Ureter (tissue), 1 donor: Measurements from ENCODE around the gene SLC35B2. TPM values are rescaled to one million over a fixed set of nuclear protein-coding genes. Genes with fewer than 3 reads are reported as not detected.
"Not testable (repeated sequence)": the region's sequence is repeated elsewhere in the genome, so short reads cannot be mapped to it uniquely, and the experiment has no call there.

ENCODE experiments used
- DNase-seq: peaks from one replicate; pipeline ENCODE4 v3.0.0-alpha.2; 2020; ENCODE audit warnings: low spot score
- total RNA-seq: library from RNA; stranded (reverse); gene quantifications from one replicate; pipeline ENCODE4 v1.2.4, GENCODE V29; 2023
- donor health status: DM: yes; HTN: yes; CAD: no.

Gene SLC35B2
- total RNA-seq, 1 donor from 2014 or later, result 33.6 TPM

GRCh38 chr6:44234101-44235025, 23.0 kb downstream of the SLC35B2 start:
- peak; percentile 83 for DNase-seq

- DNase-seq, result no peak
Measured at GRCh38 chr6:44233567-44234100, 23.7 kb downstream of the SLC35B2 start.

GRCh38 chr6:44232676-44233566, 24.4 kb downstream of the SLC35B2 start:
- DNase-seq, result no peak

- not testable (repeated sequence) for DNase-seq
Measured at GRCh38 chr6:44231426-44231825, 25.9 kb downstream of the SLC35B2 start.

GRCh38 chr6:44230034-44230675, 27.2 kb downstream of the SLC35B2 start:
- no peak for DNase-seq

GRCh38 chr6:44229376-44230033, 27.8 kb downstream of the SLC35B2 start:
- no peak for DNase-seq

GRCh38 chr6:44228836-44229235, 28.5 kb downstream of the SLC35B2 start:
- no peak for DNase-seq

- DNase-seq, result no peak
Measured at GRCh38 chr6:44228433-44228832, 28.9 kb downstream of the SLC35B2 start.

- no peak for DNase-seq
Measured at GRCh38 chr6:44228031-44228430, 29.3 kb downstream of the SLC35B2 start.

- DNase-seq, result no peak
Measured at GRCh38 chr6:44227148-44227793, 30.1 kb downstream of the SLC35B2 start.

GRCh38 chr6:44226368-44227147, 30.8 kb downstream of the SLC35B2 start:
- DNase-seq, result no peak

GRCh38 chr6:44225579-44226325, 31.6 kb downstream of the SLC35B2 start:
- no peak for DNase-seq

- no peak for DNase-seq
Measured at GRCh38 chr6:44224965-44225305, 32.4 kb downstream of the SLC35B2 start.

GRCh38 chr6:44224029-44224964, 33.0 kb downstream of the SLC35B2 start:
- DNase-seq, result no peak

GRCh38 chr6:44223319-44224028, 33.9 kb downstream of the SLC35B2 start, which contains the start of gene SLC29A1:
Gene SLC29A1 (plus strand): TSS chr6:44223595. CDS start chr6:44227314, 3,719 bp downstream.
- peak; percentile 83 for DNase-seq

- no peak for DNase-seq
Measured at GRCh38 chr6:44222486-44223318, 34.6 kb downstream of the SLC35B2 start.
